Measurements from ENCODE around the gene ZNF385B.
A peak's percentile ranks its signal among the peaks of the same experiment; 100 is the strongest.

Gene ZNF385B

DNA sequence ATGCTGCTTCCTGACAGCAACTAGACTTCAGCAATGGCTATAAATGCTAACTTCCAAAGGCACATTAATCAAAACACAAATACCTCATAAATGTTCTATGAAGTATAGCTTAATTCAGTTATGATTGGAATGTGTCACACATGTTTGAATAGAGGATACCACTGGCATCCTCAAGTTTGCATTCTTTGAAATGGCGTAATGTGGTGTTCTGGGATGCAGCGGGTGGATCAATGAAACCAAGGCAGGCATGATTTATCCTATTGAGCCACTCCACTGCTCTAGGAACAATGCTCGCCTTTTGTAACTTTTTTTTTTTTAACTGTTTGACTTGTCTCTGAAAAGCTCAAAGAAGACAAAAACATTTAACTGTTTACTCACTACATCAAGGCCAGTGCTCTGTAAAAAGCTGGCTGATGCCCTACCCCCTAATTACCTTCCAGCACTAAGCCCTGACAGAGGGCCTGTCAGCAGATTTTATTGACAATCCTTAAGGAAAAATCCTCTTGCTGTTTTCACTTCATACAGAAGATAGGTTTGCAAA is 318.0 kb downstream of the ZNF385B start:
- no peak for DNase-seq

GRCh38 chr2:179541586-179541985 is 319.8 kb downstream of the ZNF385B start:
- DNase-seq, result no peak

GRCh38 chr2:179539124-179539511 is 322.3 kb downstream of the ZNF385B start:
- DNase-seq, result no peak

- DNase-seq, result no peak
Measured at GRCh38 chr2:179538406-179539123, 322.8 kb downstream of the ZNF385B start.

DNA sequence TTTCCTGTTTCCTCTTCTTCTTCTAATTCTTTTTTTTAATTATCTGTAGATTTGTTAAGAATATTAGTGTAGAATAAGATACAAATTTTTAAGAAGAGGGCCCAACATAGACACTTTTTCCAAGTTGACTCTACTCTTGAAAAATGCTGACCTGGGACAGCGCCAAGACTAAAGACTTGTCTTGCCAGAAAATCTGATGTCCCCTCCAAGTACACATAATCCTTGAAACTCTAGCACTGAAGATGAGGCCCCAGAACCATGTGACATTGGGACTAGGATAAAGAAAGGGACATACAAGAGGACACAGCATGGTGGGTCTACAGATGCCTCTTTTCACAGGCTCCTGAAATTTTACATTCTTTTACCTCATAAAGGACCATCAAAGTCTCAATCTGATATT is 325.2 kb downstream of the ZNF385B start:
- DNase-seq, result no peak

GRCh38 chr2:179533875-179534274 is 327.5 kb downstream of the ZNF385B start:
- no peak for DNase-seq

GRCh38 chr2:179532863-179533278 is 328.5 kb downstream of the ZNF385B start:
- no peak for DNase-seq

DNA sequence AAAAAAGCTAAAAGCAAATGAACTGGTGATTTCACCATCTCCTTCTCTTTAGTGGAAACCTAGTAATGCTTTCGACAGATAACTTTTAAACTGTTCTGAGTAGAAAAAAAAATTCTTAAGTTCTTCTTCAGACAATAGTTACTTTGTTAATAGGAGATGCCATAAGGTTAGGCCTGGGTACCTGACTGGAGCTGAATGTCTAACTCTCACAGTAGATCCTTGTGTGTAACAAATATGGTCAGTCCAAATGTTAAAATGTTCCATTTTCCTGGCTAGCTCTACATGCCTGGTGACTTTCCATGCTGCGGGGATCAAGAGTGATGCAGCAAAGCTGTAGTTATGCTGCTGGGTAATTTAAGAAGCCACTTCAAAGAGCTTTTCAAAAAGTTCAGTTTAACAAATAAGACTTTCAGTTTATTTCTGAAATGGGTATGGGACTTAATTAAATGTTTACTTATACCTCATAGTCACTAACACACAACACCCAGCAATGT is 332.8 kb downstream of the ZNF385B start:
- DNase-seq, result no peak

GRCh38 chr2:179525340-179525739 is 336.1 kb downstream of the ZNF385B start:
- DNase-seq, result peak in 1 of 2 experiments; percentile 0

- no peak for DNase-seq
Measured at GRCh38 chr2:179524809-179525339, 336.5 kb downstream of the ZNF385B start.

GRCh38 chr2:179521944-179522343 is 339.5 kb downstream of the ZNF385B start:
- DNase-seq, result no peak

DNA sequence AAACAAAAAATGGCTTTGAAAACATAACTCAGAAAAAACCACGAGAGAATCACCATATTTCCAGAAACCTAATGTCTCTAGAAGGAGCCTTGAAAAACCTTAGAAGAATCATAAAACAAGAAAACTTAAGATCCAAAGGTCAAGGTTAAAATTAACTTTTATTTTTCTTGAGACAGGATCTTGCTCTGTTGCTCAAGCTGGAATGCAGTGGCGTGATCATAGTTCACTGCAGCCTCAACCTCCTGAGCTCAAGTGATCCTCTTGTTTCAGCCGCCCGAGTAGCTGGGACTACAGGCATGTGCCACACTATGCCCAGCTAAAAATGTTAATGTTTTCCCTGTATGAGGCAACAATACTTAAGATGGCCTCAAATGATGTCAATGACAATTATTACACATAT is 342.6 kb downstream of the ZNF385B start:
- no peak for DNase-seq

- DNase-seq, result no peak
Measured at GRCh38 chr2:179513181-179513580, 348.2 kb downstream of the ZNF385B start.

DNA sequence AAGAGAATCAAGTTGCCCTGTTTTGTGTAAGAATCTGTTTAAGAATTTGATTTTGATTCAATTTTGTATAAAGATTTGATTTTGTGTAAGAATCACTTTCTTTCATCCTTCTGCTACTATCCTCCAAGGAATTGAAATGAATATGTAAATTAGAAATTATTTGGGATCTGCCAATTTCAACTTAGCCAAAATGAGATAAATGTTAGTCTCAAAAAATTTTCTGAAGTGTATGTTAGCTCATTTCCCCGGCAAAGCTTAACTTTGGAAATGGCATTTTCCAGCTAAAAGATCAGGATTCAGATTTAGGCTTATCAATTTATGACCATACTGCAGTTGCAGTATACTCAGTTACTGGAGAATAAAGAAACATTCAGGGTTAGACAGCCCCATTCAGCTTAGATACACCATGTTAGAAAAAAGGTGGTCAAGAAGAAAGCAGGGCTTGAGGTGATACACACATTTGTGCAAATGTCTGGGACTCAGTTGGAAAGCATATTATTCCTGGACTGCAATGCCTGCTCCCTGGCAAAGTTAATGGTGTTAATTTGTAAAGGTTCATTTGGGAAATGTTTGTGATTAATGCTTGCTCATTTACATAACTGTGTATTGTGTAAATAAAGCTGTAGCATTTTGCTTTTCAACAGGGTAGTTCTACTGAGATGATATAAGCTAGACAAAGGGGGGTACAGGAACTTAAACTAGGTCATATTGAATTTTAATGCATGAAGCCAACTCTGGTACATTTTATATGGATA is 349.0 kb downstream of the ZNF385B start:
- no peak for DNase-seq

- no peak for DNase-seq
Measured at GRCh38 chr2:179511105-179511789, 350.2 kb downstream of the ZNF385B start.

DNA sequence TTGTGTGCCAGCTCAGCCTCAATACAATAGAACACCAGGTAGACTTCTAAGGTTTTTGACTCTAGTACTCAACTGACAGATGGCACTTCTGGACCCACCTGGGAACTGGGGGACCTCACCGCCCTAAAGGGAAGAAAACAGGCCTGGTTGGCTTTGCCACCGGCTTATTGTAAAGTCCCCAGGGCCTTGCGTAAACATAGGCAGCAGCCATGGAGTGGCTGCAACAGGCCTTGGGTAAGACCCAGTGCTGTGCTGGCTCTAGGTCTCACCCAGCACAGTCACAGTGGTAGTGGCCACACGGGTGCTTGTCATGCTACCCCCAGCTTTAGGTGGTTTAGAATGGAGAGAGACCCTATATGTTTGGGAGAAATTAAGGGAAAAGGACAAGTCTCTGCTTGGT is 366.1 kb downstream of the ZNF385B start:
- DNase-seq, result no peak

- DNase-seq, result no peak
Measured at GRCh38 chr2:179488563-179488962, 372.8 kb downstream of the ZNF385B start.

- DNase-seq, result peak in 1 of 2 experiments; percentile 3
Measured at GRCh38 chr2:179487010-179487731, 374.2 kb downstream of the ZNF385B start.

- DNase-seq, result no peak
Measured at GRCh38 chr2:179483131-179483530, 378.3 kb downstream of the ZNF385B start.

- no peak for DNase-seq
Measured at GRCh38 chr2:179479947-179480346, 381.5 kb downstream of the ZNF385B start.

DNA sequence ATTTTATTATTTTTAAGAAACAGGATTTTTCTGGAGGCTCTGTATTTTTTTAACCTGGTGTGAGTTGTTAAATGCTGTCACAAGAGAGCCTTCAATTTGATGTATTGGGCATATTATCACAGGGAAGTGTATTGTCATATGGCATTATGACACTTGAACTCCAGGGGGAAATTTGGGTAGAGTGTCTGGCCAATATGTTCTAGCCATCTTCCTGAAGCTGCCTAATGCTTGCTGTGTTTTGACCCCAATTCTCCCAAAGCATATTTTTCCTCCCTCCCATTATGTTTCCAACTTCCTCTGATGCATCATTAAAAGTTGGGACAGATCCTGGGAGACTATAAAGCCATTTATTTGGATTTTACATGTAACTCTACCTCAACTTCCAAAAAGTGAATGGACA is 382.6 kb downstream of the ZNF385B start:
- no peak for DNase-seq

DNA sequence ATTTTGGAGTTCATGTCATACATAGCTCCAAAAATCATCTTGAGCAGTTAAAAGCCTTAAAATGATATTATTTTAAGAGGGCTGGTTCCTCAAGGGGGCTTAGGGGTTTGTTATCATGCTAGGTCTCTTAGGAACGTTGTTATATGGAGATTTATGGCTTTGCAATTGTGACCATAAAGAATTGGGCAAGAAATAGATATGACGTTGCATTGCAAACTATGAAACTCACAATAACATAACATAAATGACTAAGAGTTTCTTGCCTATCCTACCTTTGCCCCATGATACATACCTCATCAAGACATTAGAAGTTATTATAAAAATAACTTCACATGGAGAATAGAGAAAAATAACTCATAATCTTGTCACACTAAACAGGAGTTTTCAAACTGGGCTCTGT is 390.4 kb downstream of the ZNF385B start:
- DNase-seq, result no peak
